SJSA1 (cell line): ENCODE results near the gene ABCB6. TPM values are rescaled to one million over a fixed set of nuclear protein-coding genes. Genes with fewer than 3 reads are reported as not detected.

Experiments used
- DNase-seq, 2 experiments: peaks; one replicate each; pipeline ENCODE4 v3.0.0-alpha.2; 2015 to 2020; ENCODE audit warnings: low spot score in 2 of 2, low read depth in 1 of 2
- H3K27ac ChIP-seq: fragments of 250-450 bp; sonication (Bioruptor Pico); 2 replicates; pipeline ENCODE4 v1.5.1; 2020; ENCODE audit warnings: mild to moderate bottlenecking, moderate library complexity
- H3K27me3 ChIP-seq: fragments of 250-450 bp; sonication (Bioruptor Pico); replicated peaks from 2 replicates; pipeline ENCODE4 v1.5.1; 2020; ENCODE audit warnings: mild to moderate bottlenecking, moderate library complexity
- H3K36me3 ChIP-seq: fragments of 250-450 bp; sonication (Bioruptor Pico); 2 replicates; pipeline ENCODE4 v1.5.1; 2020; ENCODE audit warnings: mild to moderate bottlenecking
- H3K4me1 ChIP-seq: fragments of 250-450 bp; sonication (Bioruptor Pico); replicated peaks from 2 replicates; pipeline ENCODE4 v1.6.1; 2021; ENCODE audit warnings: mild to moderate bottlenecking
- H3K4me3 ChIP-seq: fragments of 250-450 bp; sonication (Bioruptor Pico); 2 replicates; pipeline ENCODE4 v1.5.1; 2020; ENCODE audit warnings: mild to moderate bottlenecking
- H3K9me3 ChIP-seq: fragments of 250-450 bp; sonication (Bioruptor Pico); replicated peaks from 2 replicates; pipeline ENCODE4 v1.5.1; 2020; ENCODE audit warnings: mild to moderate bottlenecking
- total RNA-seq: library from RNA; depleted of rRNA; stranded (reverse); fragments of >200 nt; shearing (Covaris generic); gene quantifications from 2 replicates; pipeline ENCODE4 v1.2.3, GENCODE V29; 2014

Gene ABCB6
- total RNA-seq, 1 experiment from 2014 or later: 22.2 TPM

DNA sequence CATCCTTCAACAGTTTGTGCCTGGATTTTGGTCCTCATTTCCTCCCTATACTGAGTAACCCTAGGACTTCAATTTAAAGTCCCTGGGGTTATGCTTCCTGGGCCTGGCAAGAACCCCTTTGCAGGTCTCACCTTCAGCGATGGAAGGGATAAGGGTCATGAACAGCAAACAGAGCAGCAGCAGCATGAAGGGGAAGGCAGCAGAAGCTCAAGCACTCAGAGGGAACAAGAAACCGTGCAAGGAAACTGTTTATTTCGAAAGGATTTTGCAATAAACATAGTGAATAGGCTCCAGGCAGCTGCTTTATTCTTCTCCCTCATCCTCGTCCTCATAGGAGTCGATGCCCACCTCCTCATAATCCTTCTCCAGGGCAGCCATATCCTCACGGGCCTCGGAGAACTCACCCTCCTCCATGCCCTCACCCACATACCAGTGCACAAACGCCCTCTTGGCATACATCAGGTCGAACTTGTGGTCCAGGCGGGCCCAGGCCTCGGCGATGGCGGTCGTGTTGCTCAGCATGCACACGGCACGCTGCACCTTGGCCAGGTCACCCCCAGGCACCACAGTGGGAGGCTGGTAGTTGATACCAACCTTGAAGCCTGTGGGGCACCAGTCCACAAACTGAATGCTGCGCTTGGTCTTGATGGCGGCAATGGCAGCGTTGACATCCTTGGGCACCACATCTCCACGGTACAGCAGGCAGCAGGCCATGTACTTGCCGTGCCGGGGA is 31.5 kb upstream of the ABCB6 start:
- Histone ChIP-seq H3K4me1 (peaks cover 39% of the 10 kb centered on the region), H3K27ac (no peak overlapping the region), H3K4me3 (no peak overlapping the region), H3K36me3 (peaks cover 24% of the 10 kb centered on the region), H3K27me3 (peaks cover 33% of the 10 kb centered on the region), H3K9me3 (peaks cover 4% of the 10 kb centered on the region)
- DNase-seq: no peak

DNA sequence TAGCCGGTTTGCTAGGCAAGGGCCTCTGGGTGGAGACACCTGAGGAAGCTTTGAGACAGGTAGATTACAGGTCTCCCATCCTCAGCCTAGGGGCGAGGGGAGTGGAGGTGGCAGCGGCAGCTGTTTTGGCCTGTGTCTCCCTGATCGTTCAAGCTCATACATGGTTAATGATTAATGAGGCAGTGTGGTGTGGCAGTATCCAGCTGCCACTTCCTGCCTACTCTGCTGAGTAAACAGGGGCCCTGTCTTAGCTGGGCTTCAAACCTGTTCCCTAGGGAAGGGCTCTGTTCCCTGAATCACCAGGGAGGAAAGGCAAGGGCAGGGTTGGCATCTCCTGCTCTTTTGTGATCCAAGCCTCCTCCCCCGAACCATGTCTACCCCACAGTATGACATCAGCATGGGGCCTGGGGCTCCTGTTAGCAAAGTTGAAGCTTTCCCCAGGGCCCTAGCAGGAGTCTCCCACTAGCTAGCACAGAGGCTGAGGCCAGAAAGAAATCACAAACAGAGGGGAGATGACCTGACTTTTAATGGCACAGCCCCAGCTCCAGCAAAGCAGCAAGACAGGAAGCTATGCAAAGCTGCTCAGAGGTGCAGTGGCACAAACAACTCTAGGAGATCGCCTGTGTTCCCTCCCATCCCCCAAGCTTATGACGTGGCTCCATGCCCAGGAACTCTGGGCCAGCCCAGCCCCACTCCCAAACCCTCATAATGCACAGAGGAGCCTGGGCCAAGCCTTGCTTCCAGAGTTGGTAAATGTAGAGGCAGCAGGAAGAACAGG is 30.6 kb upstream of the ABCB6 start:
- peak in 1 of 2 experiments; percentile 52 for DNase-seq
- Histone ChIP-seq H3K4me3 (no peak overlapping the region), H3K36me3 (peaks cover 24% of the 10 kb centered on the region), H3K27ac (no peak overlapping the region; the same call in 1 of the 2 replicates), H3K27me3 (peaks cover 25% of the 10 kb centered on the region), H3K9me3 (peaks cover 4% of the 10 kb centered on the region), H3K4me1 (peaks cover 44% of the 10 kb centered on the region)

DNA sequence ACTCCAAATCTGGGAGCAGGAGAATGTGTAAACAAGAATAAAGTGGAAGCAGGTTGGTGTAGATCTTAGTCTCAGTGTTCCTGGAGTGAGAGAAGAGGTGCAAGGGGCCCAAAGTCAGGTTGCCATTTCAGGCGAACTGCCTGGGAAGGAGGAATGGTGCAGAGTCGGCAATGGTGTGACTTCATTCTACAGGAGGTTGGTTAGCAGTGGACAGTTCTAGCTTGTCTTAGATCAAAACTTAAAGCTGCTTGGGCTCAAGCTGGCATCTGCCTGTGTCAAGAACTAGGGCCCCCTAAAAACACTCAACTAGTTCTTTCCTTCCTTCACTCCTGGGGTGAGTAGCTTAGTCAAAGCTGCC is 30.1 kb upstream of the ABCB6 start:
- no peak for DNase-seq
- Histone ChIP-seq H3K4me3 (no peak overlapping the region), H3K36me3 (peaks cover 24% of the 10 kb centered on the region), H3K27me3 (peaks cover 19% of the 10 kb centered on the region), H3K27ac (no peak overlapping the region), H3K9me3 (no peaks in the 10 kb centered on the region; the same call in 1 of the 2 replicates), H3K4me1 (peaks cover 39% of the 10 kb centered on the region)

DNA sequence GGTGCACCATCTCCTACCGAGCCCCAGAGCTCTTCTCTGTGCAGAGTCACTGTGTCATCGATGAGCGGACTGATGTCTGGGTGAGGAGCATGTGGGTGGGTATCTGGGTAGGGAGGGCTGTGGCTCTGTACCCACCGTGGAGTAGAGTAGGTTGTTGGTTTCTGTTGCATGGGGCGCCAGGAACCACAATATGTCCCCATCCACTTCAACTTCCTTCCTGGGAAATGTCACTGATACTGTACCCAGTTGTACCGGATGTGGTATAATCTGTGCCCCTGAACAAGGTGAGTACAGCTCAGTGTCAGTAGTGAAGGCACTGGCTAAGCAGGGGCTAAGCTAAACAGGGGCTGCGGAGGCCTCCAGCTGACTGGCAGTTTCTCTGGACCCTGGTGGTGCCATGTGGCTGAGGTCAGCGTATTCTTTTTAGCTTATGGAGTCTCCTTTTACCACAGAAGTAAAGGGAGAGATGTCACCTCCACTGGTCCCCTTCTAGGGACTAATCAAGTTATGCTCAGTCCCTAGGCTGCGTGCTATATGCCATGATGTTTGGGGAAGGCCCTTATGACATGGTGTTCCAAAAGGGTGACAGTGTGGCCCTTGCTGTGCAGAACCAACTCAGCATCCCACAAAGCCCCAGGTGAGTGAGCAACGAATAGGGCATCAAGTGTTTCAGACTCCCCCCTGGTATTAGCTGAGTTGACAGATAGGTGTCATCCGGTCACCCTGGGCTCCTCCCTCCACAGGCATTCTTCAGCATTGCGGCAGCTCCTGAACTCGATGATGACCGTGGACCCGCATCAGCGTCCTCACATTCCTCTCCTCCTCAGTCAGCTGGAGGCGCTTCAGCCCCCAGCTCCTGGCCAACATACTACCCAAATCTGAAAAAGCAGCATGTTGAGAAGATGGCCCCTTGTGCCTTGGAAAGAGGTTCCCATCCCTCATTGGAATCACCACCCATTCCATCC is 29.2 kb upstream of the ABCB6 start:
- H3K4me1 ChIP-seq: peaks cover 31% of the 10 kb centered on the region

DNA sequence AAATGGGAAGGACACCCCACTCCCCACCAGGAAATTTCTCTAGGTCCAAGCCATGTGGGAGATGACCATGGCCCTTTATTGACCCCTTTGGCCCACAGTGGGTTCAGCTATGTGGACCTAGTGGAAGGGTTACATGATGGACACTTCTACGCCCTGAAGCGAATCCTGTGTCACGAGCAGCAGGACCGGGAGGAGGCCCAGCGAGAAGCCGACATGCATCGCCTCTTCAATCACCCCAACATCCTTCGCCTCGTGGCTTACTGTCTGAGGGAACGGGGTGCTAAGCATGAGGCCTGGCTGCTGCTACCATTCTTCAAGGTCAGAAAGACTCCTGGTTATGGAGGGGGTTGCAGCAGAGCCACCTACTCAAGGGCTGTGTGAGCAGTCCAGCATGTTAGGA is 27.8 kb upstream of the ABCB6 start:
- no peak overlapping the region for H3K27ac ChIP-seq

More for the DNA sequence above, 29.2 kb upstream of the ABCB6 start:
- H3K9me3 ChIP-seq: no peaks in the 10 kb centered on the region
- peaks cover 24% of the 10 kb centered on the region for H3K36me3 ChIP-seq
- H3K27ac ChIP-seq: no peak overlapping the region
- DNase-seq: no peak
- H3K27me3 ChIP-seq: peaks cover 11% of the 10 kb centered on the region
- no peak overlapping the region for H3K4me3 ChIP-seq

DNA sequence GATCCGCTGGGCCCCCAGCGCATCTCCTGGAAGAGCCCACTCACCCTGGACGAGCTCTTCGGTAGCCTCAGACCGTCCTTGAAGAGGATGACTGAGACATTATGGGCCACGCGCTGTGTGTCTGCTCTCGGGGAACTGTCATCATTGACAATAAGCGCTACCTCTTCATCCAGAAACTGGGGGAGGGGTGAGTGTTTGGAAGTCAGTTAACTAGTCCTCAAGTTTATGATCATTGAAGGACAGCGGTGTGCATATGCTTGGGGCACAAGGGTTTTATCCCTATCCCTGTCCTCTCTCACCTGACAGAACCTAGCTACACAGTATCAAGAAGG is 27.1 kb upstream of the ABCB6 start:
- Histone ChIP-seq H3K36me3 (peaks cover 24% of the 10 kb centered on the region), H3K4me3 (peak overlapping the region; percentile 81), H3K27me3 (no peaks in the 10 kb centered on the region), H3K27ac (peak overlapping the region; percentile 88), H3K4me1 (peaks cover 31% of the 10 kb centered on the region), H3K9me3 (no peaks in the 10 kb centered on the region)
- DNase-seq: no peak

More for the DNA sequence above, 27.8 kb upstream of the ABCB6 start:
- Histone ChIP-seq H3K36me3 (peaks cover 24% of the 10 kb centered on the region), H3K4me3 (no peak overlapping the region), H3K27me3 (no peaks in the 10 kb centered on the region), H3K4me1 (peaks cover 31% of the 10 kb centered on the region), H3K9me3 (no peaks in the 10 kb centered on the region)
- no peak for DNase-seq

DNA sequence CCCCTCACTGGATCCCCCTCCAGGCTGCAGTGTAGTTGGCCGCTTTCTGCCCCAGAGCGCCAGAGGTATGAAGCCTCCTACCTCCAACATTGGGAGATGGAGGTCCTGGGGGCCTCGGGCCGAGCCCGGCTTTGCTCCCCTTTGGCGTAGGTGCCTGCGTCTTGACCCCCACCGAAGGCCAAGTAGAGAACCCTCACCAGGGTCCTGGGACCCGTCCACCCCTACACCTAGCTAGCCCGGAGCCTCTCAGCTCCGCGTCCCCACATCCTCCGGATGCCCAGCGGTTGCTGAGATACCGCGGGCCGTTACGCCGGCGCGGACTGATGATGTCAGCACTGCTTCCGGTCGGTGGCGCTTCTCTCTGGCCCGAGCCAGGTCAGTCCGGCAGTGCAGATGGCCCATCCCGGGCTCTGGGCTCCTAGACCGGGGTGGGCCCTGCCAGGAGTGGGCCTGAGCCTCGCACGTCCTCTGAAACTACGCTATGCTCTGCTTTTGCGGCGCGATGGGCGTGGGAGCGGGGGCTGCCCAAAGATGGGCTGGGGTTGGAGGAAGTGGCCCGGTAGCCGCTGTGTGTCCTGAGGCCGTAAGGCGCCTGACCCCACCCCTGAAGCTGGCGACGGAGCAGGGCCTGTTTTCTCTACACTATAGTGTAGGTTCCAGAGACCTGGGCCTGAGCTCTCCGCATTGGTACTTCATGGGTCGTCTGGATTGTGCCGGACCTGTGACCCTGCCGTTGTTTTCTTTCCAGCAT is 26.6 kb upstream of the ABCB6 start, which contains the start of the genes GLB1L and STK16:
GLB1L (minus strand) TSS at position 297 of the 751 bp plus-strand sequence. CDS start 1,871 bp downstream, outside the sequence.
STK16 (plus strand) TSS at position 332 of the 751 bp plus-strand sequence. CDS start 521 bp downstream, outside the sequence.
- DNase-seq: peak; percentile 93 to 94
- Histone ChIP-seq H3K36me3 (peaks cover 24% of the 10 kb centered on the region), H3K9me3 (no peaks in the 10 kb centered on the region), H3K4me3 (peak within 1 kb of the TSS; percentile 81), H3K4me1 (peaks cover 31% of the 10 kb centered on the region), H3K27me3 (no peaks in the 10 kb centered on the region), H3K27ac (peak within 1 kb of the TSS; percentile 88)

DNA sequence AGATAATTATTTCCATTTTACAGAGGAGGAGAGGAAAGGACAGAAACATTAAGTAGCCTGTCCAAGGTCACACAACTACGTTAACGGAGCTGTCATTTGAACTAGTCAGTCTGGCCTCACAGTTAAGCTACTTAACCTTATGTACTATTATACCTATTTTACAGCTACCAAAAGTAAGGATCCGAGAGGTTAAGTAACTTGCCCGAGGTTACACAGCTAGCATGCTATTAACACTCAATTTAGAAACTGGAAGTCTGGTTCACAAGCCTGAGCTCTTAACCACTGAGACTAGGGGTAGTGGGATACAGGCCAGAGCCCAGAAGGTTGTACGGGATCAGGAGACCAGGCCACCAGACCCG is 26.0 kb upstream of the ABCB6 start:
- DNase-seq: no peak
- H3K27ac ChIP-seq: peak overlapping the region; percentile 88
- peak overlapping the region; percentile 81 for H3K4me3 ChIP-seq
- H3K36me3 ChIP-seq: peaks cover 24% of the 10 kb centered on the region
- H3K9me3 ChIP-seq: no peaks in the 10 kb centered on the region
- peaks cover 27% of the 10 kb centered on the region for H3K4me1 ChIP-seq
- no peaks in the 10 kb centered on the region for H3K27me3 ChIP-seq

DNA sequence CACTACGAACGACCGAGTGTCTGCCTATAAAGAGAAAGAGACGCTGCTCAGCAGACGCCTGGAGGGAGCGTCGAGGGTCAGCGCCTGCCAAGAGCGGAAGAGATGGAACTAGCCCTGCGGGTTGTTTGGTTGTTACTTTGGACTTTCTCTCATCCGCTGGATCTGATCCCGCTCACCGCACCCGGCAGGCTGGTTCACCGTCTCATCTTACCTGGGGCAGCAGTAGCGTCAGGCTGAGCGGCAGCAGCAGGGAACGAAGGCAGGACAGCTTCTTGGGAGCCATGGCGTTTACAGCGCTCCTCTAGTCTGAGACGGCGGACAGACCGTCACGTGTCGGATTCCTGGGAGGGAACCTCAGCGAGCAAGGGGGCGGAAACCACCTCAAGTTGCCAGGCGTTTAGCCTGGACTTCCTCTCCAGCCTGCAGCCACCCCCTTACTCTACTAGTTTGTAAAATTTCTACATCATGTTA is 24.6 kb upstream of the ABCB6 start:
- H3K9me3 ChIP-seq: no peaks in the 10 kb centered on the region
- peaks cover 23% of the 10 kb centered on the region for H3K36me3 ChIP-seq
- H3K27me3 ChIP-seq: no peaks in the 10 kb centered on the region
- no peak overlapping the region for H3K4me3 ChIP-seq
- H3K27ac ChIP-seq: no peak overlapping the region
- no peak for DNase-seq
- peaks cover 17% of the 10 kb centered on the region for H3K4me1 ChIP-seq

DNA sequence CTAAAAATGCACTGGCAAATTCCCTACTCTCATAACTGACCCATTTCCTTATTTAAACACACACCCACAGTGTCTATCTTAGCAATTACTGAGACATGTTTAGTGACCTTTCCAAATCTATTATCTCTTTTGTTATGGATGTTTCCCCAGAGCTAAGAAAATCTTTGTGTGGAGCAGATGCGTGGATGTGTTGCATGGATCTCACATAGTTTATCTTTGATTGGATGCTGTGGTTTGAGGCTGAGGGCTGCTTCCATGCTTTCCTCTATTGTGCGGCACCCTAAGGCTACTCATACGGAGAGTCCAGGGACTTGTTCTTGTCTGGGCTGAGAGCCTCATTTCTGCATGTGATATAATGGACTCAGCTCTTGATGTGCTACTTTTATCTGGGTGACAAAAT is 15.6 kb upstream of the ABCB6 start:
- no peak for DNase-seq
- Histone ChIP-seq H3K36me3 (peaks cover 54% of the 10 kb centered on the region), H3K4me3 (no peak overlapping the region), H3K9me3 (no peaks in the 10 kb centered on the region), H3K27me3 (no peaks in the 10 kb centered on the region), H3K4me1 (peaks cover 7% of the 10 kb centered on the region), H3K27ac (no peak overlapping the region)

DNA sequence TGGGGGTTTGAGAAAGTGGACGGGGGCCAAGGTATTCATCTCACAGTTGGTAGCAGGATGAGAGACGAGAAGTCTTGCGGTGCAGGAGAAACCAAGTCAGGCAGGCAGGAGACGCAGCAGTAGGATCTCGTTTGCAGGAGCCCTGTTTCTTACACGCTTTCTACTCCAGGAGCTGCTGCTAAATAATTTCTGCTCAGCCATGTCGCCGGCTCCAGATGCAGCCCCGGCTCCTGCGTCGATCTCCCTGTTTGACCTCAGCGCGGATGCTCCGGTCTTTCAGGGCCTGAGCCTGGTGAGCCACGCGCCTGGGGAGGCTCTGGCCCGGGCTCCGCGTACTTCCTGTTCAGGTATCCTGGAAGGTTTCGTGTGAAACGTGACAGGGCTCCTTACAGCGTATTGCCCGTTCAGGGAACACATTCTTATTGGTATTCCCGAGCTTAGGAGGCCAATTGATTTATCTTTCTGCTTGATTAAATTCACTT is 11.3 kb upstream of the ABCB6 start:
- Histone ChIP-seq H3K36me3 (peaks cover 52% of the 10 kb centered on the region), H3K27ac (peak overlapping the region; percentile 82), H3K4me3 (peak overlapping the region; percentile 82), H3K4me1 (peaks cover 19% of the 10 kb centered on the region), H3K9me3 (no peaks in the 10 kb centered on the region), H3K27me3 (no peaks in the 10 kb centered on the region)
- DNase-seq: no peak

DNA sequence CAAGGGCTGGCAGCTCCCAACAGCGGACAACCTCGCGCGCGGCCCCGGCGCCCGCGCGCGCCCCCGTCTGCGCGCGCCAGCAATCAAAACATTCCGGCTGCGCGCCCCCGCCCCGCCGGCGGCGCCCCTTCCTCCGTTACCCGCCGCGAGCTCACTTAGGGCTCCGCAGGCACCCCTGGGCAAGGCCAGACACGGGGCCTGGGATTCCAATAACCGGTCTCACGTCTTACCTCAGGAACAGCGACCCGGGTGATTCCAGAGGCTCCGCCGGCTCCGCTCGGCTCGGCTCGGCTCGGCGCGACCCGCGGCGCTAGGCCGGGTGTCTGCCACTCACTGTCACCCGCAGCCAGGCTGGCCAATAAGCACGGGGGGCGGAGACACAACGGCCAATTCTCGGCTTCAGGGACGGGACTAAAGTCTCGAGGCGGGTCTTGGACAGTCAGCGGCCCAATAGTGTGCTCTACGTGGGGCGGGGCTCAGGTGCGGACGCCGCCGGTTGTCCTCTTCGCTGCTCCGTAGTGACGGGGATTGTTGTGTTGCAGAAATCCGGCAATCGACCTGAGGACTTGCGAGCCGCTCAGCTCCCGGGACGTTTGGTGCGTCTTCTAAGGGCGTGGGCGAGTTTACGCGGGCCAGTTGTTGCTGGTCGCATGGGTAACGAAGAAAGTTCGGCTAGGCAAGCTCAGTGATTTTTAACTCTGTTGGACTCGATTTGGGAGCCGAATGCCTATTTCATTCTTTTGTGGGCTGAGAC is 10.7 kb upstream of the ABCB6 start, which contains the start of the genes ANKZF1 and ATG9A:
ANKZF1 (plus strand) TSS at position 502 of the 754 bp plus-strand sequence. CDS start 452 bp downstream, outside the sequence.
ATG9A (minus strand) TSS at position 332 of the 754 bp plus-strand sequence. CDS start 1,612 bp downstream, outside the sequence.
- peaks cover 52% of the 10 kb centered on the region for H3K36me3 ChIP-seq
- no peaks in the 10 kb centered on the region for H3K27me3 ChIP-seq
- H3K9me3 ChIP-seq: no peaks in the 10 kb centered on the region
- peaks cover 19% of the 10 kb centered on the region for H3K4me1 ChIP-seq
- peak within 1 kb of the TSS; percentile 82 for H3K27ac ChIP-seq
- H3K4me3 ChIP-seq: peak within 1 kb of the TSS; percentile 82
- DNase-seq: peak; percentile 97 to 99
